Measurements from ENCODE around the gene APMAP. TPM values are rescaled to one million over a fixed set of nuclear protein-coding genes. Genes with fewer than 3 reads are reported as not detected.

Gene APMAP
- total RNA-seq, 1 experiment from 2014 or later: 67.8 TPM

DNA sequence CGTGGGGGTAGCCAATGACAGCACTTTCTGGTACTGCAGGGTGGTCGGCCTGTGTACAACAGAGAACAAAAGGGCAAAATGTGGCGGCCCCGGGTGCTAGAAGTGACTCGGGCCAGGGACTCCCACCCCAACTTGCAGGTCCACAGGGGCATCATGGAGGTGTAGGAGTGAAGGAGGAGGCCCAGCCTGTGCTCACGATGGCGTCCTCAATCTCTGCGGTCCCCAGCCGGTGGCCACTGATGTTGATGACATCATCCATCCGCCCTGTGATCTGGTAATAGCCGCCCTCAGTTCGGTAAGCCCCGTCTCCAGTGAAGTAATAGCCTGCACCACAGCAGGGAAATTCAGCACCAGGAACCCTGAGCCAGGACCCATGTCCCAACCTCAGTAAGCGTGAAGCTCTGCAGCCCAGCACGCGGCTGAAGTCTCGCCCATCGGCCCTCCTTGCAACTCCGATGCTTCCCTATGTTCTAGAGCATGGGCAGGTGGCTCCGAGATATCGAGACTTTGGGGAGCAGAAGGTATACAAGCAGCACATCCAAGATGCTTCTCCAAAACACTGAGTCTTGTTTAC is 20.2 kb upstream of the APMAP start:
- Histone ChIP-seq H3K56ac (ENCODE audit: insufficient read length, low read depth, low read length) (no peak overlapping the region), H2BK20ac (ENCODE audit: low read depth, low read length, poor library complexity, severe bottlenecking) (no peak overlapping the region), H2BK15ac (ENCODE audit: low read depth, low read length) (no peak overlapping the region), H2BK120ac (ENCODE audit: low read depth, low read length, poor library complexity, severe bottlenecking) (no peak overlapping the region), H4K91ac (ENCODE audit: insufficient read length, low read depth, low read length) (no peak overlapping the region), H4K20me1 (ENCODE audit: control insufficient read depth, insufficient read depth, insufficient read length) (no peaks in the 10 kb centered on the region), H3K18ac (ENCODE audit: insufficient read length, low read depth, low read length) (no peak overlapping the region), H3K4me2 (ENCODE audit: insufficient read depth, insufficient read length, low read length) (no peak overlapping the region), H3K4me1 (ENCODE audit: insufficient read depth, low read length) (no peaks in the 10 kb centered on the region), H4K5ac (ENCODE audit: insufficient read length, low read depth, low read length) (no peak overlapping the region), H3K79me1 (ENCODE audit: insufficient read depth, low read depth, low read length, poor library complexity, severe bottlenecking) (no peaks in the 10 kb centered on the region), H3K79me2 (ENCODE audit: insufficient read depth, low read length) (no peaks in the 10 kb centered on the region), H3K27me3 (ENCODE audit: insufficient read depth, low read length) (no peaks in the 10 kb centered on the region), H3K23ac (ENCODE audit: insufficient read length, low read depth, low read length) (no peak overlapping the region), H3K9ac (ENCODE audit: extremely low read depth, insufficient read length, low read length) (no peak overlapping the region), H2BK5ac (ENCODE audit: insufficient read length, low read length) (no peak overlapping the region), H3K23me2 (ENCODE audit: insufficient read length, low read depth, low read length, poor library complexity, severe bottlenecking) (no peaks in the 10 kb centered on the region), H2AK5ac (ENCODE audit: insufficient read length, low read length) (no peak overlapping the region), H3T11ph (ENCODE audit: low read length) (no peak overlapping the region), H3K14ac (ENCODE audit: insufficient read depth, low read length) (no peak overlapping the region), H3K9me3 (ENCODE audit: control insufficient read depth, low read depth, low read length) (no peaks in the 10 kb centered on the region), H4K8ac (replicated peaks; ENCODE audit: insufficient read length, low read depth, low read length) (no peak overlapping the region), H2BK12ac (ENCODE audit: insufficient read length, low read depth, low read length) (no peak overlapping the region), H2AFZ (ENCODE audit: low read length) (no peak overlapping the region), H3K27ac (ENCODE audit: insufficient read length, low read depth, low read length) (no peak overlapping the region), H3K4ac (ENCODE audit: low read depth, low read length) (no peak overlapping the region)
- peaks cover 10 to 12% of the 10 kb centered on the region in 2 experiments for H3K4me1 Mint-ChIP-seq
- WGBS (ENCODE audit: extremely low coverage, insufficient read length, low lambda C conversion rate): no CpG with 5 or more reads among the region's 21 CpGs
- no peaks in the 10 kb centered on the region for H3K9me3 Mint-ChIP-seq
- no peaks in the 10 kb centered on the region for H3K36me3 Mint-ChIP-seq (ENCODE audit: insufficient read depth in 1 of 3, low read depth in 3 of 3)
- no peak overlapping the region for H3K27ac Mint-ChIP-seq
- no peak for DNase-seq
- peaks cover 17% of the 10 kb centered on the region for H3K27me3 Mint-ChIP-seq (ENCODE audit: low read depth)
- TF ChIP-seq, protein P1, sequence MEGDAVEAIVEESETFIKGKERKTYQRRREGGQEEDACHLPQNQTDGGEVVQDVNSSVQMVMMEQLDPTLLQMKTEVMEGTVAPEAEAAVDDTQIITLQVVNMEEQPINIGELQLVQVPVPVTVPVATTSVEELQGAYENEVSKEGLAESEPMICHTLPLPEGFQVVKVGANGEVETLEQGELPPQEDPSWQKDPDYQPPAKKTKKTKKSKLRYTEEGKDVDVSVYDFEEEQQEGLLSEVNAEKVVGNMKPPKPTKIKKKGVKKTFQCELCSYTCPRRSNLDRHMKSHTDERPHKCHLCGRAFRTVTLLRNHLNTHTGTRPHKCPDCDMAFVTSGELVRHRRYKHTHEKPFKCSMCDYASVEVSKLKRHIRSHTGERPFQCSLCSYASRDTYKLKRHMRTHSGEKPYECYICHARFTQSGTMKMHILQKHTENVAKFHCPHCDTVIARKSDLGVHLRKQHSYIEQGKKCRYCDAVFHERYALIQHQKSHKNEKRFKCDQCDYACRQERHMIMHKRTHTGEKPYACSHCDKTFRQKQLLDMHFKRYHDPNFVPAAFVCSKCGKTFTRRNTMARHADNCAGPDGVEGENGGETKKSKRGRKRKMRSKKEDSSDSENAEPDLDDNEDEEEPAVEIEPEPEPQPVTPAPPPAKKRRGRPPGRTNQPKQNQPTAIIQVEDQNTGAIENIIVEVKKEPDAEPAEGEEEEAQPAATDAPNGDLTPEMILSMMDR (conservative IDR thresholded peaks at IDR 0.05): no peak
- no peak overlapping the region for H3K4me3 Mint-ChIP-seq
